Endothelial cell of umbilical vein (primary cell): ENCODE measurements around the gene WDPCP. TPM values are rescaled to one million over a fixed set of nuclear protein-coding genes. Genes with fewer than 3 reads are reported as not detected.
"Not testable (repeated sequence)": the region's sequence is repeated elsewhere in the genome, so short reads cannot be mapped to it uniquely, and the experiment has no call there.

Experiments
- BruUV-seq: library from RNA; stranded (reverse); fragments of 400-500 nt; replicated peaks from 2 replicates; lab custom pipeline; 2021; lab: Mats Ljungman, UMichigan
- CTCF ChIA-PET: fragments of 300-600, 350-600 bp; sonication (Branson Sonifier 250); formaldehyde crosslinking; loops from one replicate; lab custom pipeline; 2021; ENCODE audit warnings: antibody characterized with exemption, inconsistent platforms; lab: Charles Lee
- POLR2A ChIA-PET: fragments of 300-600, 350-600 bp; sonication (Branson Sonifier 250); formaldehyde crosslinking; loops from one replicate; lab custom pipeline; 2021; ENCODE audit warnings: antibody characterized with exemption, inconsistent platforms; lab: Charles Lee
- DNase-seq: peaks from one replicate; pipeline ENCODE4 v3.0.0-alpha.2; 2011; ENCODE audit warnings: low read depth, low spot score
- FAIRE-seq: peaks from 2 replicates; lab custom pipeline; 2011; peaks lifted over from hg19 to GRCh38; lab: Jason Lieb, UNC
- H2AFZ ChIP-seq: 2 replicates; pipeline ENCODE4 v1.6.0; 2012; ENCODE audit warnings: low read depth, low read length, control low read depth, inconsistent platforms
- H3K27ac ChIP-seq: 2 replicates; pipeline ENCODE4 v1.5.1; 2011; ENCODE audit warnings: low read depth, mild to moderate bottlenecking, control low read depth, low read length, moderate library complexity; ENCODE audit not compliant: insufficient read depth
- H3K27me3 ChIP-seq, 2 experiments: 2 replicates each; pipeline versions ENCODE4 v1.6.0 to v1.6.1; 2011; ENCODE audit warnings: low read length in 2 of 2, mixed read lengths in 1 of 2; ENCODE audit not compliant: control insufficient read depth in 2 of 2, insufficient read depth in 2 of 2
- H3K36me3 ChIP-seq, 2 experiments: 2 replicates in 1 of 2; 3 replicates in 1 of 2; pipeline ENCODE4 v1.5.1; 2011; ENCODE audit warnings: low read length in 2 of 2, mild to moderate bottlenecking in 1 of 2, moderate library complexity in 1 of 2; ENCODE audit not compliant: control insufficient read depth in 2 of 2, insufficient read depth in 2 of 2; ENCODE audit errors: extremely low read depth in 1 of 2
- H3K4me1 ChIP-seq: 3 replicates; pipeline ENCODE4 v1.5.1; 2011; ENCODE audit warnings: mild to moderate bottlenecking, low read length; ENCODE audit not compliant: control insufficient read depth, insufficient read depth; ENCODE audit errors: extremely low read depth
- H3K4me2 ChIP-seq: 2 replicates; pipeline ENCODE4 v1.6.1; 2011; ENCODE audit warnings: low read length, control low read depth, mixed read lengths; ENCODE audit not compliant: insufficient read depth
- H3K4me3 ChIP-seq, 3 experiments: fragments of 200-600 bp in 1 of 3; sonication (generic), shearing (Covaris generic) in 1 of 3; replicated peaks in 1 of 3; 2 replicates each; pipeline ENCODE4 v1.5.1; 2011 to 2016; ENCODE audit warnings: control low read depth in 3 of 3, low read length in 3 of 3, mild to moderate bottlenecking in 2 of 3, inconsistent platforms in 1 of 3, low read depth in 1 of 3, moderate library complexity in 1 of 3; ENCODE audit not compliant: insufficient read depth in 1 of 3
- H3K79me2 ChIP-seq: 2 replicates; pipeline ENCODE4 v1.6.0; 2012; ENCODE audit warnings: low read length, inconsistent platforms; ENCODE audit not compliant: control insufficient read depth, insufficient read depth
- H3K9ac ChIP-seq: replicated peaks from 2 replicates; pipeline ENCODE3; 2011; ENCODE audit warnings: low read length, control low read depth; ENCODE audit not compliant: insufficient read depth; ENCODE audit errors: extremely low read depth
- H3K9me1 ChIP-seq: replicated peaks from 3 replicates; pipeline ENCODE4 v1.6.0; 2011; ENCODE audit warnings: mild to moderate bottlenecking, low read length; ENCODE audit not compliant: control insufficient read depth, insufficient read depth; ENCODE audit errors: extremely low read depth
- H3K9me3 ChIP-seq: replicated peaks from 2 replicates; pipeline ENCODE4 v1.5.1; 2012; ENCODE audit warnings: low read length, inconsistent platforms; ENCODE audit not compliant: control insufficient read depth, insufficient read depth
- H4K20me1 ChIP-seq: replicated peaks from 2 replicates; pipeline ENCODE3; 2011; ENCODE audit warnings: mild to moderate bottlenecking, low read length; ENCODE audit not compliant: control insufficient read depth, insufficient read depth; ENCODE audit errors: extremely low read depth
- CTCF ChIP-seq, 2 donors: IDR thresholded peaks; 1 replicate in 1 of 2; 2 replicates in 1 of 2; pipeline ENCODE4 v1.5.1; 2011; ENCODE audit warnings: low read length in 2 of 2, mild to moderate bottlenecking in 2 of 2, moderate library complexity in 2 of 2, control low read depth in 1 of 2, inconsistent platforms in 1 of 2, low read depth in 1 of 2; ENCODE audit not compliant: insufficient read depth in 1 of 2; ENCODE audit errors: extremely low read depth in 1 of 2
- EZH2 ChIP-seq: IDR thresholded peaks from 2 replicates; pipeline ENCODE4 v1.6.1; 2012; ENCODE audit warnings: borderline replicate concordance, low read depth, mild to moderate bottlenecking, moderate library complexity, low read length, inconsistent platforms; ENCODE audit not compliant: severe bottlenecking
- FOS ChIP-seq: IDR thresholded peaks from 2 replicates; pipeline ENCODE4 v1.6.1; 2011; ENCODE audit warnings: mild to moderate bottlenecking, low read length, moderate library complexity, borderline replicate concordance; ENCODE audit not compliant: insufficient read depth
- GATA2 ChIP-seq: IDR thresholded peaks from 2 replicates; pipeline ENCODE4 v1.7.0; 2011; ENCODE audit warnings: low read depth, mild to moderate bottlenecking, moderate library complexity, mixed read lengths, low read length; ENCODE audit not compliant: insufficient read length, insufficient read depth
- JUN ChIP-seq: IDR thresholded peaks from 2 replicates; pipeline ENCODE4 v1.6.1; 2011; ENCODE audit warnings: borderline replicate concordance, low read depth; ENCODE audit not compliant: insufficient read length, insufficient read depth
- MAX ChIP-seq: IDR thresholded peaks from 2 replicates; pipeline ENCODE4 v1.6.1; 2011; ENCODE audit not compliant: insufficient read depth, insufficient read length
- MYC ChIP-seq: IDR thresholded peaks from one replicate; pipeline ENCODE4 v1.6.1; 2011; ENCODE audit warnings: mild to moderate bottlenecking, low read depth, low read length
- POLR2A ChIP-seq: IDR thresholded peaks from 2 replicates; pipeline ENCODE4 v1.6.1; 2012; ENCODE audit warnings: low read depth, mild to moderate bottlenecking, control low read depth, low read length
- POLR2AphosphoS5 ChIP-seq: IDR thresholded peaks from 2 replicates; pipeline ENCODE4 v1.6.1; 2012; ENCODE audit warnings: low read depth, mild to moderate bottlenecking, control low read depth, low read length, moderate library complexity; ENCODE audit not compliant: insufficient read depth
- dilution Hi-C: fragments of 300-500 bp; cut with MboI; formaldehyde crosslinking; loops from one replicate; pipeline ENCODE4 v1.15.0; 2019; ENCODE audit warnings: low sequenced_read_pairs; ENCODE audit not compliant: extremely low pct_ligation_motif_present
- intact Hi-C: fragments of 100-400 bp; cut with micrococcal nuclease; formaldehyde crosslinking; loops from one replicate; pipeline ENCODE4 v1.10.0; 2022
- polyA plus RNA-seq, 4 experiments: library from polyadenylated mRNA; depleted of rRNA in 3 of 4; stranded (reverse) in 3 of 4; unstranded in 1 of 4; fragments of >200 nt; gene quantifications; 2 replicates each; pipeline versions ENCODE4 v1.2.1 to v1.2.3, GENCODE V29; 2011 to 2012; ENCODE audit warnings: missing spikeins in 1 of 4
- total RNA-seq: library from RNA; stranded (reverse); gene quantifications from 2 replicates; pipeline ENCODE4 v1.2.3, GENCODE V29; 2021

WDPCP gene
- total and polyA plus RNA-seq, 2 donors (not counting 3 experiments of a cell fraction or from before 2014, with no cell fraction given), result 4.0 to 8.8 TPM

GRCh38 chr2:63159262-63159661 lies 429.0 kb downstream of the WDPCP start:
- Histone ChIP-seq H3K4me2 (no peak overlapping the region), H3K9me1 (peaks cover 2% of the 10 kb centered on the region), H3K4me3 (no peak overlapping the region), H3K9ac (no peak overlapping the region), H3K27me3 (no peaks in the 10 kb centered on the region), H3K79me2 (no peaks in the 10 kb centered on the region), H2AFZ (no peak overlapping the region), H3K4me1 (no peaks in the 10 kb centered on the region), H3K36me3 (no peaks in the 10 kb centered on the region), H3K27ac (no peak overlapping the region), H4K20me1 (no peaks in the 10 kb centered on the region), H3K9me3 (no peaks in the 10 kb centered on the region)
- DNase-seq, result no peak
- no TSS peak for BruUV-seq
- dilution Hi-C loops, result no loop called here
- no peak for TF ChIP-seq POLR2AphosphoS5
- TF ChIP-seq MYC, result no peak
- TF ChIP-seq JUN, result no peak
- TF ChIP-seq EZH2, result no peak
- TF ChIP-seq POLR2A, result no peak
- TF ChIP-seq GATA2, result no peak
- TF ChIP-seq MAX, result no peak
- no peak for TF ChIP-seq CTCF (IDR thresholded peaks at IDR 0.05; ENCODE audit: extremely low read depth in 1 of 2, insufficient read depth in 1 of 2, low read depth in 1 of 2, low read length in 2 of 2)
- no peak for TF ChIP-seq FOS
- POLR2A ChIA-PET, result no interaction called here
- FAIRE-seq, result no peak
- intact Hi-C loops, result no loop called here
- CTCF ChIA-PET, result no interaction called here

GRCh38 chr2:63136683-63137082 lies 451.6 kb downstream of the WDPCP start:
- H2AFZ ChIP-seq, H3K36me3 ChIP-seq, H3K27ac ChIP-seq, POLR2A ChIA-PET, H3K4me1 ChIP-seq, H3K4me2 ChIP-seq, dilution Hi-C loops, intact Hi-C loops, FAIRE-seq, H3K9ac ChIP-seq, H3K4me3 ChIP-seq, H4K20me1 ChIP-seq, H3K9me1 ChIP-seq, H3K79me2 ChIP-seq, H3K27me3 ChIP-seq, BruUV-seq, DNase-seq, H3K9me3 ChIP-seq: not testable (repeated sequence)
- CTCF ChIA-PET, result interaction anchor here (1.1 kb wide), 1 partner anchor 38 kb away, joined by 5 read pairs; no protein-coding TSS in a partner anchor
